Stimulated activated CD8-positive, alpha-beta memory T cell treated with anti-CD3 and anti-CD28 coated beads, Interleukin-2, amount 100 ng/mL, for 1 hour (primary cell): ENCODE data around the gene MED13L.

Experiments
- DNase-seq, 2 donors: peaks; one replicate each; pipeline ENCODE4 v3.0.0-alpha.2; 2020; ENCODE audit warnings: low read depth in 2 of 2

MED13L gene

DNA sequence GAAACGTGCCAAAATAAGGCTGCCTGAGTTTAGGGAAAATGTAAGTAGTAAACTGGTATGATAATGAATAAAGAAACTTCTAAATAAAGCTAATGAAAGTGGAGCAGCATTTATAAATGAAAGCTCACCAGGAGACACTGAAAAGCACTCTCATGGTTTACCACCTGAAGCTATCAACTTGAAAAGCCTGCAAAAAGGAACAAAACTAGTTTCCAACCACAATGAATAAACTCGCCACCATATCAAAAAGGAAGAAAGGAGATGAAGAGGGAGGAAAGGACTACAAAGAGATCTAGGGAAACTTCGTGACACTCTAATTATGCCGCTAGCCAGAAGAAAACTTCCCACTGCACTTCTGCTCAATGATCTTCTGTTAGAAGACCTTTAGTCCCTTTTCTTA lies 66.7 kb downstream of the MED13L start:
- no peak for DNase-seq

DNA sequence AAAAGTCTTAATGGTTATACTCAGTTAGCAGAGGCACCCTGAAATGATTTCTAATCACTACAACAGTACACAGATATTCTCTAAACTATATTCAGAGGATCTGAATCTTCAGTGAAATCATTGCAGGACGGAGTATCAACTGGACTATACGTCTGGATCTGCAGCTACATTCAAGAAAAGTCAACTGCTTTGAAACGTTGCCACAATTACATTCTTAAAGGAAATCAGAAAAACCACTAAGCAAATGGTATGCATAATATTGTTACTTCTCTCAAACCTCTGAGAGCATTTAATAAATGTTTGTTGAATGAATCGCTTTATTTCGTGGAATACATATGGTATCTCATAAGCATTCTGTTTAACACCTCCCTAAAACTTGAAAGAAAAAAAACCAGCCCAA lies 67.4 kb downstream of the MED13L start:
- DNase-seq = no peak

DNA sequence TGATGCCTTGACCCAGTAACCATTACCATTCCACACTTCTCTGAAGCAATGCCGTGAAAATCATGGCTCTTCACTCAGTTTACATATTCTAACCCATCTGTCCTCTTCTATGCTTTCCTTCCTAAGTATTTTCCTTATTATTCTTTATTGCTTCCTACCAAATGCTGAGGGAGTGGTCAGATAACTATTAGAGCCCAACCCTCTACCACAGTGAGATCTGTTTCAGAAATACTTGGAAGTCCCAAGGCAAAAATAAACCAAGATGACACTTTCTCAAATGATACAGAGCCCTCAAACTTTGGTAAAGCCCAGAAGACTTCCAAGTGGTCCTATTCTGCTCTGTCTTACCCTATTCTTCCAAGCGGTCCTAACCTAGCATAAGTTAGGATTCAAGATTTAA lies 68.0 kb downstream of the MED13L start:
- no peak for DNase-seq

DNA sequence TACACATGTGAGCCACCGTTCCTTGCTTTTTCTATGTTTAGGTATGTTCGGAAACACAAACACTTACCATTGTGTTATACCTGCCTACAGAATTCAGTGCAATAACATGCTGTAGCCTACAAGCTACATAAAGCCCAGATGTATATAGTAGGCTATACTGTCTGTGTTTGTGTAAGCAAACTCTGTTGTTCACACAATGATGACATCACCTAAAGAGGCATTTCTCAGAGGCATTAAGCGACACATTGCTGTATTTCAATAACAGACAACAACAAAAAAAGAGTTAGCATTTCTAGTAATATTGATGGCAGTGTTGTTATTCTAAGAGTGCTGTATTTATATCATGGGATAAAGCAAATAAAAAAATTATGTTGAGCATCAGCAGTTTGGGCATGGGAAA lies 70.2 kb downstream of the MED13L start:
- no peak for DNase-seq

DNA sequence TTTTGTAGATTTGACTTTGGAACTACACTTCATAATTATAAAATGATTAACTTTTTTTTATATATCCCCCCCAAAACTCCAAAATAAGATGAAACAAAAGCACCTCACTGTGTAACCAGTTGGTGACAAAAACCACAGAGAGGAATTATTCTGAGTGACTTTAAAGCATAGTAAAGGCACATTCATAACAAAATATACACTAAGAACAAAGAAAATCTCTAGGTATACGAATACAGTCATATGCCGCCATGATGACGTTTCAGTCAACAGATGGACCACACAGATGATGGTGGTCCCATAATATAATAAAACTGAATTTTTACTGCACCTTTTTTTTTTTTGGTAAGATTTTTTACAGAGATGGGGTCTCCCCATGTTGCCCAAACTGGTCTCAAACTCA lies 70.7 kb downstream of the MED13L start:
- DNase-seq = no peak

DNA sequence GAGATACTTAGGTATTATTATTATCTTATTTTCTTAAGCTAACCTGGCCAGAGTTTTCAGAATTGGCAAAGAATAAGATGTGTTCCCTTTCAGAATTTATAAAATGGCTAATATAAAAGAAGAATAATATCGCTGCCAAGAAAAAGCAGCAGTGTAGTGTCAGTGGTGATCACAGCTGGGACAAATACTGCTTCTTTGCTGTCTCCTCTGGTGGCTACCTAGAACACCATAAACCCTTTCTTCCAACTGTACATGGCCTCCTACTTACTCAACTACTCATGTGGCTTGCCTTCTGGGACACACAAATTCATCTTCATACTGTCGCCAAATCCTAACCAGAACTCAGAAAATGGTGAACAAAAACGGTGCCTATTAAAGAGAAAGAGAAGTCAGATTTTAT lies 72.7 kb downstream of the MED13L start:
- no peak for DNase-seq

DNA sequence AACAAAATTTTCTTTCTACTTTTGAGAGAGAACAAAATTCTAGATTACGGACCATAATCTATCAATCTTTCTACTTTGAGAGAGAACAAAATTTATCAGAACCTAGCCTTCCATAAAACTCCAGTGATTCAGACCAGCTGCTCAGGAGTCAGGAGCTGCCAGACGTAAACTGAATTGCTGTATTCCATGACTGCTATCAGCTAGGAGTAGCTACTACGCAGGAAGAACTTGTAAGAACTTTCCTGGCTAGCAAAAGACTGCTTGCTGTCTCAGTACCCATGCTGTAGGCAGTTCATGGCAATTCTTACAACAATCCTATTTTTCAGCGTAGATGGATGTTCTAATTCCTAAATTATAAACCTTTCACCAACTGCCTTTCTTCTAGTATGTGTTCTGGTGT lies 73.3 kb downstream of the MED13L start:
- no peak for DNase-seq

DNA sequence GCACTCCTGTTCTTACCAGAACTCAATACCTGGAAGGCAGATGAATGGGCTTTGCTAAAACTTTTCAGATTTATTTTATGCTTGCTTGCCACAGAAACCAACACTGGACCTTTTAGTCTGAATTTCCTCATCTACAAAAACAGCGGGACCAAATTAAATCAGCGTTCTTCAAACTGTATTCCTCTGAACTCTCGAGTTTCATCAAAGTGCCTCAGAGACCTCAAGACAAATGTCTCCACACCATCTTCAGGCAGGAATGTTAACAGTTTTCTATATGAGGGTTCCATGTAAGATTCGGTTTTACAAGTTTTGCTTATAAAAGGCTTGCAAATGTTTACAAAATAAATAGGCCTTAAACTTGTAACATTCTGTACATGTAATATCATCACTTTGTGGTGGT lies 74.6 kb downstream of the MED13L start:
- no peak for DNase-seq

DNA sequence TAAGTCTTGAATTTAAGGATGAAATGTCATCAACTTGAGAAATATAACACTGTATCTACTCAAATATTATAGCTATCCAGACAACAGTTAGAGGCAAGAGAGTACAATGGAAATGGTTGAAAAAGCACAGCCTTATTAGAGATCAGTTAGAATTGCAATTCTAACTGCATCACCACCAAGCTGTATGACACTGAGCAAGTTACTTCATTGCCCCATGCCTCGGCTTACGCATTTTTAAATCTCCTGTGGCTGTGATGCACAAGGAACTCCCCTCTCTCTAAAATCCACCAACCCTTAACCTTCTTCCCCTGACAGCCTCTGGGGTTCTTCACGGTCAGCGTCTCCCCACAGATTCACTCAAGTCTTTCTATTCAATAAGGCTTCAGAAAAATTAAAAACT lies 75.1 kb downstream of the MED13L start:
- DNase-seq = no peak

DNA sequence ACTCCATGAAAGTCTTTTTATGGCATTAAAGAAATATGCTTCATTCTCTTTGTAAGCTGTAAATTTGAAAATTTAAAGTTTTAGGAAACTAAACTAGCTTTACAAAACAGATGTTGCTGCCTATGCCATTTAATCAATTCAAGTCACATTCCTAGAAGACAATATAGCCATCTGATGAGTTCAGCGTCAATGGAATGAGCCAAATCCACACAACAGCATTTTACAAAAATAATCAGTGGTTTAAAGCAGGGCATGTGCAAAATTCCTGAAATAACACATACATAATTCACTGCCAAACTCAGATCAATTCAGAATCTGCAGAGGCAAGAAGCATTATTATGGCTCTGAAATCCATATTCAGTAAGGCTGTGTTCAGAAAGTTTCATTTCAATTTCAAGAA lies 75.6 kb downstream of the MED13L start:
- no peak for DNase-seq

DNA sequence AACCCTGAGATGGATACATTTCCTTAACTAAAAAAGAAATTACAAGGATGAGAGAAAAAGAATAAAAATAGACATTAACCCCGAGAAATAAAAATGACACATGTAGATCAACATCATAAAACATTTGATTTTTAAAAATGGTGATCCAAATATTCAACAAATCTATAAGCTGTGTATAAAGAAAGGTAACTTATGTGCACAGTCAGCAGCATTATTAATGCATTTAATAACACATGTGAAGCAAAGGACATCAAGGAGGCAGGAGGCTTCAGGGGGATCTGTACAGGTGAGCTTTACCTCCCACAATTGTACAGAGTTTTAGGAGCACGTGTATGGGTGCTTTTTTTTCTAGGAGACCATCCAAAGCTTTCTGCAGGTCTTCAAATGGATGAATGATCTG lies 76.1 kb downstream of the MED13L start:
- no peak for DNase-seq

DNA sequence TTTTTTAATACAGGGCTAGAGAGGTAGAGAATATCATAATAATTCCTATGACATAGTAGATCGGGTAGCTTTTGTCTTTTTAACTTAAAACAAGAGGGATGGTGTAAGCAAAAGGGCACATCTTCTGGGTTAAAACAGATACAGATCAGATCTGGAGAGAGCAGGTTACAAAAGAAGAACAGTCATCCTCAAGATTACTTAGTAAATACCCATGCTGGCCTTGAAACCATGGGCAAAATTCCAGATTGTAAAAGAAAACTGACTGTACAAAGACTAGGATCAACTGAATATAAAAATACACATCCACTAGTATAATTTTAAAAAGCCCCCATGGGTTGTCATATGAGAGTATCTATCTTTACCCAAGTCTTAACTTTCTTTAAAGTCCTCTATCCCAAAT lies 76.7 kb downstream of the MED13L start:
- DNase-seq = no peak

DNA sequence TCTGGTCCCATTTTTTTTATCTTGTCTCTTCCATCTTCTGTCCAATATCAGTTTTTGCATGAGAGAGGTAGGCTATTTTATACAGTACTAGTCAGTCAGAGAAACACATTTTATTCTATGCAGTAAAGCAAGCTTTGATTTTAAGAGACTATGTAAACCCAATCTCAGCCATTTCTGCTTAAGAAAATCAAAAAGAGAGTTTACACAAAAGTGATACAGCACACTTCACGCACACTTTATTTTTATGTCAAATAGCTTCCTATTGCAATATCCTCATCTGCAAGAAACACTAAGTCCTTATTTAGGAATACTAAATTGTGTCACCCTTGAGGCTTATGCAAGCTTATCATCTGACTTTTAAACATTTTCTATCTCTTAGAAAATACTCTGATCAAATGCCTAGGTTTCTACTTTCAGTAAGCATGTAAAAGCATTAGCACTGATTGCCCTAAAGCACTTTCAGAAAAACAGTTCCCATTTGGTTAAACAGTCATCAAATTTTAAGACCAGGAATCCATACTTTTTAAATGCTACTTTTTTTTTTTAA lies 78.3 kb downstream of the MED13L start:
- DNase-seq = no peak

DNA sequence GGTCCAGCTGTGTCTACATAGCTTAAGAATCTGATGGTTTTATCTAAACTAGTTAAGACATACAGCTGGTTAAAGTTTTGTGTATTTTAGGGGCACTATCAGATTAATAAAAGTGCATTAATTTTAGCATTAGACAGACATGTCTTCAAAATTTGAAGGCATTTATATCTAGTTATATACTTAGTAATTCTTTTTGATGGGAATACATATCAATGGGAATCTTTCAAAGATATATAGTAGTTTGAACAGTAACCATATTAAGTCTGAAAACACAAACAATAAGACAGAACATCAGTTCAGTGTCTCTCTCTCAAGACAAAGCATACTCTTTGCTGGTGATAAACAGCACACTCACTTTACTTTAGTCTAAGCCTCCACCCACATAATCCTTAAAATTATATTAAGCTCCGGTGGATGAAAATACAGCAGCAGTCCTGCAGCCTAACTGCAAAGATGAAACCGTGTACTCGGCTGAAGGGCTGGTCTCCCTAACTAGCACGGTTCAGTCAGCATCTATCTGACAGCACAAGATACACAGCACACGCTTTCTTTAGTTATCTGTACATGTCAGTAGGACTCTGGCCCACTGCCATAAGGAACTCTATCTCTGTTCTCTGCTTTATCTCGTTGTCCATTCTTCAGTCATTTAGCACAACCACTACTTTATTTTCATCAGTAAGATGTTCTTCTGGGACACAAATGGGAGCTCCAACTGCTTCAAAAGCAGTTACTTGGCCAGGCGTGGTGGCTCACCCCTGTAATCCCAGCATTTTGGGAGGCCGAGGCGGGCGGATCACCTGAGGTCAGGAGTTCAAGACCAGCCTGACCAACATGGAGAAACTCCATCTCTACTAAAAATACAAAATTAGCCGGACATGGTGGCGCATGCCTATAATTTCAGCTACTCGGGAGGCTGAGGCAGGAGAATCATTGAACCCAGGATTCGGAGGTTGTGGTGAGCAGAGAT lies 80.5 kb downstream of the MED13L start:
- DNase-seq = no peak

DNA sequence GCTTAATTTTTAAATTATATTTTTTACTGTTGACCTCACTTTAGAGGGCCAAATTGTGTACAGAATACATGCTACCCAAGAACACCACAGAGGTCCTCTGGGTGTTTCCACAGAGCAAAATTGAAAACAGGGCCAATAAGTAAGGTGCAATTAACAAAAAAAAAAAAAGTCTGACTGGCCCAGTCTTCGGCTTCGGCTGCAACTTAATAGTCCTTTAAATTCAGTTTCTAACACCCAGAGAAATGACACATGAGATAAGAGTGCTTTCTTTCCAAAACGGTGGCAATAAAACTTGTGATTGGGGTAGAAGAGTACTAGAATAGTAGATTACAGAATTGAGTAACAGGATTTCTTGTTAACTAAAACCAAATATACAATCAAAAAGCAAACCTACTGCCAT lies 81.3 kb downstream of the MED13L start:
- no peak for DNase-seq

DNA sequence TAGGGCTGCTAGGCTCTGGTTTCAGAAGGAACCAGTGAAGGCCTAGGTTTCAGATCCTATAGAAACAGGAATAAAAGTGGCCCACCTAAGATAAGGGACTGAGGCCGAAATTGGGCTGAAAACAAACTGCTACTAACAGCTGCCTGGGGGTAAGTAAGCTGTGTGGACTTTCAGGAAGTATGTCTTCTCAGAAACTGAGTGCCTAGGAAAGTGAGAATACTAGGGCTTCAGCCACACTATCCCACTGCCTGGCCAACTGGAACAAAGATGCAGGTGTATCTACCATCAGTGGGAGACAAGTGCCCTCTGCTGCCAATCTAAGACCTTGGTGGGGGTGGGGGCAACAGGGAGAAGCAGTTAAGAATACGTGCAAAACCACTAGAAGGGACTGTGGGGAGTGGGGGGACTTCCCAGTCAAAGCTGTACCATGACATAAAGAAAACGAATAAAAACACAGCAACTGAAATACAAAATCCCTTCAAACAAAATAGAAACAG lies 82.5 kb downstream of the MED13L start:
- DNase-seq = peak in 1 of 2 donors; percentile 18

DNA sequence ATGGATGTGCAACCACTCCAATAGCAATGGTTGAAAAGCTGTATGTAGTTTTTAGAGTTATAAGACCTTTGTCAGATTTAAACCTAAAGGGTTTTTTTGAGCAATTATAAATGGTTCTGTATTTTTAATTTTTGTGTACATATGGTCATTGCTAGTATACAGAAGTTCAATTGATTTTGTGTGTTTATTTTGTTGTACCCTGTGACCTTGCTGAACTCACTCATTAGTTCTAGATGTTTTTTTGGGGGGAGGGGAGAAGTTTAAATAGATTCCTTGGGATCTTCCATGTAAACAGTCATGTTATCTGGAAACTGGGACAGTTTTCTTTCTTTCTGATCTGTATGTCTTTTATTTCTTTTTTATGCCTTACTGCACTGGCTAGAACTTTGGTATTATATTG lies 87.8 kb downstream of the MED13L start:
- DNase-seq = no peak

DNA sequence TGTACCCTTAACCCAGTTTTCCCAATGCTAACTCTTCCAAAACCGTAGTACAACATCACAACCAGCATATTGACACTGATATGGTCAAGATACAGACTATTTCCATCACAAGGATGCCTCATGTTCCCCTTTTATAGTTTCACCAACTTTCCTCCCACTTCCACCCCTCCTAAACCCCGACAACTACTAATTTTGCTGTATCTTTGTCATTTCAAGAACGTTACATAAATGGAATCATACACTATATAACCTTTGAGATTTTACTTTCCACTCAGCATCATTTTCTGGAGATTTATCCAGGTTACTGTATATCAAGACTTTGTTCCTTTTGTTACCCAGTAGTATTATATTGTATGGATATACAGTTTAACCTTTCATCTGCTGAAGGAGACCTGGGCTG lies 88.9 kb downstream of the MED13L start:
- no peak for DNase-seq

DNA sequence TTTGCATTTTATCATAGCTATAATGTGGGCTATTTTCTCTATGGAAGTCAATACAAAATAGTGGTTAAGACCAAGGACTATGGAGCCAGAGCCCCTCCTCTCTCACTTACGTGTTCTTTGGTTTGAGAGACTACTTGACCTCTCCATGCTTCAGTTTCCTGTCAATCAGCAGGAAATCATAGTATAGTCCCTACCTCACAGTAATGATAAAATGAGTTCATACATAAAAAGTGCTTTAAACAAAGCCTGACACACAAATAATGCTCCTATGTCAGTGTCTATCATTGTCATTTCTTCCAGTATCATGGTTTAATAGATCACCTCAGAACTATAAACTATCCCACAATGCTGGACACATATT lies 90.4 kb downstream of the MED13L start:
- no peak for DNase-seq

DNA sequence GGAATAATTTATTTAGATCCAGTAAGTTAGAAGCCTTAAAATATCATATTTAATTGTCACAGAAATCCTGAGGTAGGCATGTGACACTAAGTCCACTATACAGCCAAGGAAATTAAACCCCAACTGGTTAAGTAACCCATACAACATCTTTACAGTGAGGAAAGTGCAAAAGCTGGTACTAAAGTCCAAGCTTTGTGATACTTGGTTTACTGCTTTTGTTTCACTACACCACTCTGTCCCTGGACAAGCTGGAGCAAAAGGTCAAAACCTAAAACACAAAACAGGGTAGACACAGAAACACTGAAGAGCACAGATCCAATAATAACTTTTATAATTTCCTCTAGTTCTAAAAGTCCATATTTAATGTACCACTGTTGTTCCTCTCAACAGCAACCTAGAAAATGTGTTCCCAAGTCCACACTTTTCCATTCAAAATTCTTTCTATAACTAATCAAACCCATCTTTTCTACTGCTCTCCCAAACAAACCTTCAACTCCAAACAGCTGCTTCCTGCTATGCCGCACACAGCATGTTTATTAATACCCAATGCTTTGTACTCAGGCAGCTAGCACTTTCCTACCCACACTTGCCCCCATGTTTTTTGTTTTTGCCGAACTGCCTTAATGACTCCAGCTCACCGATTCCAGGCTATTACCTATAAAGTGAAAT lies 90.9 kb downstream of the MED13L start:
- DNase-seq = no peak

DNA sequence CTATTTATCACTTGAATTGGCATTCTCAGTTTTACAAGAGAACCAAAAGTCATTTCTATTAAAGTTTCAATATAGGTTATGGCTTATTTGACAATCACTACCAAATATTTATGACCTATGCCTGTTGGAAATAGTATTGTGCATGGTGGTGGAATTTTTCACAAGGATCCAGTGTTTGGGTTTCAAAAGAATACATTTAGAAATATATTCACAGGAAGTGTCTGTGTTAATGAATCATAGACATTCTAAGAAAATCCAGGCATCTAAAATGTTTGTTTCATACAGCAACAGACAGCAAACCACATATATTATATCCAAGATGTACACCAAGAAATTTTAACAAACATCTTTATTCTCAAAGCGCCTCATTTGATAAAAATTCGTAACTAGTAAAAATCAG lies 92.7 kb downstream of the MED13L start:
- DNase-seq = no peak

DNA sequence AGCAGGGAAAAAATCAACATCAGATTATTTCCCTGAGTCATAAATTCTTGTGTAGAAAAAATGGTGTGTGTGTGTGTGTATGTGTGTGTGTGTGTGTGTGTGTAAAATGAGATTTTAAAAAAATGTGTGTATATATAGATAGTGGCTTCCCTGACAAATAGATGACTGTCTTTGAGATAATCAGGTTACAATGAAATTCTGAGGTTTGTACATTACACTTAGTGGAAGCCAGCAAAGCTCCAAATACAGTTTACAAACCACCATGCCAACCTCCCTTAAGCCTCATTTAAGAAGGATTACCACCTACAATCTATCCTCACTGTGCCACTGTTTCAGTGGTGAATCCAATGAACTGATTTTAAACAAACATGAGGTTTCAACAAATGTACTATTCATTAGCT lies 93.8 kb downstream of the MED13L start:
- no peak for DNase-seq
